Activated CD8-positive, alpha-beta memory T cell treated with anti-CD3 and anti-CD28 coated beads, Interleukin-2, amount 50 U/mL, for 24 hours (primary cell): ENCODE results near the gene TCEA2.

Experiments
- DNase-seq: peaks from one replicate; pipeline ENCODE4 v3.0.0-alpha.2; 2020; ENCODE audit errors: extremely low read depth

TCEA2 gene

DNA sequence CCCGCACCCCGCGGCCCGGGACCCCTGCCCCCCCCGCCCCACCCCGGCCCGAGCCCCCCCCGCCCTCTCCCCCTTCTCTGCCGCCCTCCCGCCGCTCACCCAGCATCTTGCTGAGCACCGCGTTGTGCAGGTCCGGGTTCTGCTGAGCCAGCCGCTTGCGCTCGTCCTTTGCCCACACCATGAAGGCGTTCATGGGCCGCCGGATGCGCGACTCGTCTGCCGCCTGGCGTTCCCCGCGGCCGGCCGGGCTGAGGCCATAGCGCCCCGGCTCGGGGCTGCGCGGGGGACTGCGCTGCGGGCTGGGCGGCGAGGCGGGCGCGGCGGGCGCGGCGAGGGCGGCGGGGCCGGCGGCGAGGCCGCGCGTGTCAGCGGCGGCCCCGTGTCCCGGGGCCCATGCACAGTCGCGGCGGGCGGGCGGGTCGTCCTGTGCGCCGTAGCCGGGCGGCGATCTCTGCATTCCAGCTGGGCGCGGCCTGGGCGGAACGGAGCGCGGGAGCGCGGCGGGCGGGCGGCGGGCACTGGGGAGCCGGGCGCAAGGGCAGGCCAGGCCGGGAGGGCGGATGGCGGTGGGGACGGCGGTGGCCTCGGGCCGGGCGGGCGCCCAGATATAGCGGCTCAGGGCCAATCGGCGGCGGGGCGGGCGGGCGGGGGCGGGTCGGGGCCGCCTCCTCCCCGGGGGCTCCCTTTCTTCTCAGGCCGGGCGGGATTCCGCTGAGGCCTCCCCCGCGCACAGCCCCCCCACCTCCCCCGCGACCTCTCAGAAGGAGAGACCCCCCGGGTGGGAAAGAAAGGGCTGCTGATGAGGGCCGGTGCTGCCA, 13.7 kb upstream of the TCEA2 start, which contains the start of gene SOX18:
TSS of gene SOX18 (minus strand) at position 580 of the 818 bp plus-strand sequence. CDS start at position 457, 123 bp downstream.
- no peak for DNase-seq

GRCh38 chr20:64049878-64050260, 13.1 kb upstream of the TCEA2 start:
- no peak for DNase-seq

GRCh38 chr20:64050261-64051032, 12.6 kb upstream of the TCEA2 start:
- no peak for DNase-seq

DNA sequence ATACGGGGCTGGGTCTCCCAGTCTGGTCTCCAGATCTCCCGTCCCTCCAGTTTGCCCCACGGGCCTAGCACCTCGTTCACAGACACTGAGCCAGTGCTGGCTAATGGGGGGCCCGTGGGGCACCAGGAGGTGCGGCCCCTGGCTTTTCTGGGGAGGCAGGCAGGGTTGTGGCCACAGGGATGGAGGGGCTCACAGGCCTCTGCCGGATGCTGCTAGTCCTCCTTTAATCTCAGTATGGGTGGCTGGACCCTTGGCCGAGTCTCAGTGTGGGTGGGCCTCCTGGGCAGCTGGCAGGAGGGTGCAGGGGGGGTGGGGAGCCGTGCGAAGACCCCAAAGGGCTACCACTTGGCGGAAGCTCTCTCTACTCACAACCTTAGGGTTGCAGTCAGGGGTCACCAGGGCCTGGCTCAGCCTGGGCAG, 12.0 kb upstream of the TCEA2 start:
- DNase-seq = no peak

GRCh38 chr20:64051561-64052325, 11.3 kb upstream of the TCEA2 start:
- DNase-seq = no peak

DNA sequence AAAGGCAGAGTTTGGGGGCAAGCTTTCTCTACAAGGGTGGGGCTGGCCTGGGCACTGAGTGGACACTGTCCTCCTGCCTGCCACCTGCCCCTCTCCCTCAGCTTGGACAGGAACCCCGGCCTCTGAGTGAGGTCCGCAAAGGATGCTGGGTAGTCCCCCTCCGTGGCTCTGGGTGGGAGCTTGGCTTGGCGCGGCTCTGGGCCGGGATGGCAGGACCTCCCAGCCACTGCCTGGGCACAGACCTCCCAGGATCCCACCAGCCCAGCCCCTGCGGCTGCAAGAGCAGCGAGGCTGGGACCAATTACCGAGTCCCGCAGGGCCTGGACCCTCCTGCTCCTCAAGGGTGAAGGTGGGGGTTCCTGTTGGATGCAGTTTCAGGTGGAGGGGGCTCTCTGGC, 10.7 kb upstream of the TCEA2 start:
- no peak for DNase-seq

GRCh38 chr20:64052987-64053840, 9.8 kb upstream of the TCEA2 start:
- no peak for DNase-seq

GRCh38 chr20:64053841-64054661, 8.9 kb upstream of the TCEA2 start:
- no peak for DNase-seq

DNA sequence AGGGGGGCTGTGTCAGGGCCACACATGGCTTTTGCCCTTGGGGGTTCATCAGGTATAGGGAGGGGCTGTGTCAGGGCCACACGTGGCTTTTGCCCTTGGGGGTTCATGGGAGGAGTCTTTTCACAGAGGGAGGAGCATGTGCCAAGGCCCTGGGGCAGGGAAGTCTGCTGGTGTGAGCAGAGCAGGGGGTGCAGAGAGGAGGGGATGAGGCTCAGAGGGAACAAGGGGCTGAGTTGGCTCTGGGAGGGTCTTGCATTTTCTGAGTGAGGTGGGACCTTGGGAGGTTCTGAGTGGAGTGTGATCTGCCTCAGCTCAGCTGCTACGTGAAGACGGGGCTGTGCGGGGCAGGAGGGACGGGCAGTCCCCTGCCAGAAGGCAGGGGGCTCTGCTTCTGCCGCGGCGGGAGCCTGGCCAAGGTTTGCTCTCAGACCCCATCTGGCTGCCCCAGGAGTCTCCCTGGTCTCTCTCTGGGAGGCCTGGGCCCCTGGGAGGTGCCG, 7.6 kb upstream of the TCEA2 start:
- no peak for DNase-seq

DNA sequence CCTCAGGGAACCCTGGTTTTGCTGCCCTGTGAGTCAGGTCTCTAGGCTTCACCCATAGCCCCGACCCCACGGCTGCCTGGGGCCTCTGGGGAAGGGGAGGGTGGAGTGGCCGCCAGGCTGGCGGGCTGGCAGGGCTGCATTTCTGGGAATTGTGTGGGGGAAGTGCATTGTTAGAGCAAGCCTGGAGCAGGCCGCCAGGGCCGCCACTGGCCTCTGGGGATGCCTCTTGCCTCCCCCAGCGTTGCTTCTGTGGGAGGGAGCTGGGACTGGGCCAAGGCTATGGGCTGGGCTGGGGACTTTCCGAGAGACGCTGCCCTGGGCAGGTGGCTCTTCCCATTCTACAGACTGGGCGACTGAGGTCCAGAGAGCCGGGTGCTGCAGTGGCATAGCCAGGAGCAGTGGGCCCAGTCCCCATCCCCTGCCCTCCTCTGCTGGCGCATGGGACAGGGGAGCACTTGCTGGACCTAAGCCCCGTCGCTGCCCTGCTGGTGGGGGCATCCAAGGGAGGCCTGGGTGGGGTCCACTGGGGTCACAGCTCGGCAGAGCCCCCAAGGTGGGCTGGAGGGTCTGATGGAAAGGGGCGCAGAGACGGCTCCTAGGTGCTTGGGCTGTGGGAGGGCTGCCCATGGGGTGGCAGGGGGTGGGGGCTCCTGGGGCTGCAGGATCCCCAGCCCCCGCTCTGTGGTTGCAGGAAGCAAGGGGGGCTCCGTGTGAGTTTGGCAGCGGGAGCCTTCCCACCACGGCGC, 6.9 kb upstream of the TCEA2 start:
- DNase-seq = no peak

DNA sequence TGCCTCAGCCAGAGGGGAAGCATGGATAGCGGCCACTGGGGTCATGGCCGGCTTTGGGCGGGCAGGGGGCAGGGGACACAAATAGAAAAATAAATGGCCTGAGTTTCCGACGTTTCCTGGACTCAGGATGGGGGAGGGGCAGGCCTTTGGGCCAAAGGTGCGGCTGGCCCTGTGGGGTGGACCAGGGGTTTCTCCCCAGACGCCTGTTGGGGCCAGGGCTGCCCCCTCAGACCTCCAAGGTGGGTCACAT, 6.4 kb upstream of the TCEA2 start:
- DNase-seq = no peak

- no peak for DNase-seq
Observed at GRCh38 chr20:64056889-64057627, 5.9 kb upstream of the TCEA2 start.

DNA sequence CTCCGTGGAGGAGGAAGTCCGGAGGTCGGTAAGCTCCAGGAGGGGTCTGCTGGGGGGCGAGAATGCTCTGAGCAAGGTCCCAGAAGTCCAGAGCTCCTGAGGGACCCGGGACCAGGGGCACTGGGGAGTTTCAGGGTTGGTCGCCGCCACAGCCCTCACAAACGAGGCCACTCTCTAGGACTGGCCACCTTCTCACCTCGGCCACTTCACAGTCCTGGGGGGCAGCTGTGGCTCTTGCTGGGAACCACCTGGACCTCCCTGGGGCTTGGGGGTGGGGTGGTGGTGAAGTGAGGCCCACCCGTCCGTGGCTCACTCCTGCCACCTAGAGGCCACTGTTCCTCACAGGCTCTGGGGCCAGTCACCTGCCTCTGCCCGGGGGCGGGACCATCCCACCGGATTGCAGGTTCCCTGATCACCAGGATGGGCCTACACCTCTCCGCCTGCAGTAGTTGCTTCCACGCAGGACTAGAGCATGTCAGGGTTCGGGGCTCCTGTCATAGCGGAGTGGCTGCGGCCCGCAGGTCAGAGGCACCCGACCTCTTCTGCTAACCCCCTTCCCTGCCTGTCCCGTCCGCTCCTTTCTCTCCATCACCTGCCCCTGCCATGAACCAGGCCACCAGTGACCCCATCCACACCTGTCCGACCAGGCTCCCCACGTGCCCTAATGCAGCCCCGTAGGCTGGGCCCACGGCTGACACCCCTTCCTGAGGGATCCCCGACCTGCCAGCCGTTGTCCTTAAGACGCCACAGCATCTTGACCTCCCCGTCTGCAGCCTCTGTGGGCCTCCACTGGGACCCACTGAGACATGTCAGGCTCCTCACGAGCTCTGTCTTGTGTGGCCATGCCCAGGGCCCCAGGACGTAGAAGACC, 5.1 kb upstream of the TCEA2 start:
- DNase-seq = peak; percentile 58

GRCh38 chr20:64058536-64058935, 4.5 kb upstream of the TCEA2 start:
- DNase-seq = no peak

GRCh38 chr20:64062276-64062595, 762 bp upstream of the TCEA2 start:
- no peak for DNase-seq

DNA sequence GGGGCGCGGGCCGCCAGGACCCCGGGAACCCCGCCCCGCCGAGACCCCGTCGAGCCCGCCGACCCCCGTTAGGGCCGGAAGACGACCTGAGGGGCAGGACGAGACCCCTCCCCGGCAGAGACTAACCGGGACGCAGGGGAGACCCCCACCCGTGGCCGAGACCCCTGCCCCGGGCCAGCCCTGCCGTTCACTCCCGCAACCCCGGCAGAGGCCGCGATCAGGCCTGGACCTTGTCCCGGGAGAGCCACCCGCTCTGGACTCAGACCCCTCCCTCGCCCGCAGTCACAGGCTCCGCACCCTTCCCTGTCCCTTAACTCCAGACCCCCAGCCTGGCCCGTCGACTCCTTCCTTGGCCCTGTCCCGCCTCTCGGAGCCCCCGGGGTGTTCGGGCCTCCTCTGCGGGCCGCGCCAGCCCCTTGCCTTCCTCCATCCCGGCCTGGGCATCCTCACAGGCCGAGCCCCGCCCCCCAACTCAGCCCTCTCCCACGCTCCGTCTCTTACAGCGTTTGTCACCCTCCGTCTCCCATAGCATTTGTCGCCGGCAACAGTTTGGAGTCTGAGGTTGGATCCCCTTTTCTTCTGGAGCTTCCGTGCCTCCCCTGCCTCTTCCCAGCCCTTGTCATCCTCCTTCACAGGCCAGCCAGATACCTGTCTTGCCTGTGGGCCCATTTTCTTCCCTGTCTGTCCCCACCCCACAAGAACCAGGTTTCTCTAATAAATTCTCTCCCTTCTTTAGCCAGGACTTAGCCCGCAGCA, 569 bp downstream of the TCEA2 start:
- no peak for DNase-seq

GRCh38 chr20:64064145-64064698, 1.2 kb downstream of the TCEA2 start:
- DNase-seq = no peak
